Breast epithelium (tissue), 3 donors: ENCODE data around the gene KCTD1.

Experiments
- POLR2AphosphoS5 ChIP-seq, 3 donors: sonication (generic); formaldehyde crosslinking; IDR thresholded peaks; one replicate each; pipeline ENCODE4 v1.6.1; 2017; ENCODE audit warnings: antibody characterized with exemption in 3 of 3
- TF ChIP-seq, protein P1 (sequence below), 3 donors: fragments of 450-650 bp; IDR thresholded peaks; one replicate each; pipeline ENCODE4 v1.5.1; 2016 to 2017; ENCODE audit warnings: antibody characterized with exemption in 3 of 3, mild to moderate bottlenecking in 3 of 3, moderate library complexity in 3 of 3

DNA sequence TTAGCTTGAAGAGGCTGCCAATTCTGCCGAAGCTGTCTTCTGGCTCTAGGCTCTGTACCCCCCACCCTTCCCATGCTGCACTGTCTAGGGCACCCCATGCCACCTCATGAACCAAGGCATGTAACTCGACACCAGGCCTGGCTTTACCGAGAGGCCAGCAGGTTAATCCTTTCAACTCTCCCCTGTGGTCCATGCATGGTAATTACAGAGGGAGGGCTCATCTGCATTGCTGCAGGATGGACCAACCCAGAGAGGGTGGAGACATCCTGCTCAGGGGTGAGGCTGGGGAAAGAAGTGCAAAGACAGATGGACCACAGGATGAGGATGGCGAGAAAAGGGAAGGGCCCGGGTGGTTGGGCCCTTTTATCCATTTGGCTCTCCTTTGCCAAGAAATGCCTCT, 65.8 kb downstream of the KCTD1 start:
- TF ChIP-seq POLR2AphosphoS5 (IDR thresholded peaks at IDR 0.05), result no peak
- TF ChIP-seq, protein P1, sequence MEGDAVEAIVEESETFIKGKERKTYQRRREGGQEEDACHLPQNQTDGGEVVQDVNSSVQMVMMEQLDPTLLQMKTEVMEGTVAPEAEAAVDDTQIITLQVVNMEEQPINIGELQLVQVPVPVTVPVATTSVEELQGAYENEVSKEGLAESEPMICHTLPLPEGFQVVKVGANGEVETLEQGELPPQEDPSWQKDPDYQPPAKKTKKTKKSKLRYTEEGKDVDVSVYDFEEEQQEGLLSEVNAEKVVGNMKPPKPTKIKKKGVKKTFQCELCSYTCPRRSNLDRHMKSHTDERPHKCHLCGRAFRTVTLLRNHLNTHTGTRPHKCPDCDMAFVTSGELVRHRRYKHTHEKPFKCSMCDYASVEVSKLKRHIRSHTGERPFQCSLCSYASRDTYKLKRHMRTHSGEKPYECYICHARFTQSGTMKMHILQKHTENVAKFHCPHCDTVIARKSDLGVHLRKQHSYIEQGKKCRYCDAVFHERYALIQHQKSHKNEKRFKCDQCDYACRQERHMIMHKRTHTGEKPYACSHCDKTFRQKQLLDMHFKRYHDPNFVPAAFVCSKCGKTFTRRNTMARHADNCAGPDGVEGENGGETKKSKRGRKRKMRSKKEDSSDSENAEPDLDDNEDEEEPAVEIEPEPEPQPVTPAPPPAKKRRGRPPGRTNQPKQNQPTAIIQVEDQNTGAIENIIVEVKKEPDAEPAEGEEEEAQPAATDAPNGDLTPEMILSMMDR (IDR thresholded peaks at IDR 0.05), result no peak
